ENCODE measurements around the gene LUZP2. TPM values are rescaled to one million over a fixed set of nuclear protein-coding genes. Genes with fewer than 3 reads are reported as not detected.

The LUZP2 gene
- total and polyA plus RNA-seq, 2 of the 8 experiments (the other 6 are each of a cell fraction or from before 2014, with no cell fraction given) = 0.79 to 1.5 TPM

DNA sequence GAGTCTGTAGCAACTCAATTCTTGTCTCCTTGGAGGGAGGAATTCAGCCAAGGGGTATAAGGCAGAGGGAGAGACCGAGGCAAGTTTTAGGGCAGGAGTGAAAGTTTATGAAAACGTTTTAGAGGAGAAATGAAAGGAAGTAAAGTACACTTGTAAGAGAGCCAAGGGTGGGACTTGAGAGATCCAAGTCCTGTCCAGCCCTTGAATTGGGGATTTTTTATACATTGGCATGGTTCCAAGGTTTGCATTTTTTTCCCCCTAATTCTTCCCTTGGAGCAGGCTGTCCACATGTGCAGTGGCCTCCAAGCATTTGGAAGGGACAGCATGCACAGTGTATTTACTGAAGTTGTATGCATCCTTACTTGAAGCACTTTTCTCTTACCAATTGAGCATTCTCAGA is 192.1 kb downstream of the LUZP2 start (continued):
- TF ChIP-seq, protein P1, sequence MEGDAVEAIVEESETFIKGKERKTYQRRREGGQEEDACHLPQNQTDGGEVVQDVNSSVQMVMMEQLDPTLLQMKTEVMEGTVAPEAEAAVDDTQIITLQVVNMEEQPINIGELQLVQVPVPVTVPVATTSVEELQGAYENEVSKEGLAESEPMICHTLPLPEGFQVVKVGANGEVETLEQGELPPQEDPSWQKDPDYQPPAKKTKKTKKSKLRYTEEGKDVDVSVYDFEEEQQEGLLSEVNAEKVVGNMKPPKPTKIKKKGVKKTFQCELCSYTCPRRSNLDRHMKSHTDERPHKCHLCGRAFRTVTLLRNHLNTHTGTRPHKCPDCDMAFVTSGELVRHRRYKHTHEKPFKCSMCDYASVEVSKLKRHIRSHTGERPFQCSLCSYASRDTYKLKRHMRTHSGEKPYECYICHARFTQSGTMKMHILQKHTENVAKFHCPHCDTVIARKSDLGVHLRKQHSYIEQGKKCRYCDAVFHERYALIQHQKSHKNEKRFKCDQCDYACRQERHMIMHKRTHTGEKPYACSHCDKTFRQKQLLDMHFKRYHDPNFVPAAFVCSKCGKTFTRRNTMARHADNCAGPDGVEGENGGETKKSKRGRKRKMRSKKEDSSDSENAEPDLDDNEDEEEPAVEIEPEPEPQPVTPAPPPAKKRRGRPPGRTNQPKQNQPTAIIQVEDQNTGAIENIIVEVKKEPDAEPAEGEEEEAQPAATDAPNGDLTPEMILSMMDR (IDR thresholded peaks at IDR 0.05; ENCODE audit: control extremely low read depth in 1 of 3, insufficient read depth in 1 of 3, low read depth in 1 of 3, low read length in 3 of 3) = no peak
- no peak for TF ChIP-seq ZNF274 (IDR thresholded peaks at IDR 0.05; ENCODE audit: borderline replicate concordance, extremely low read depth, low read length)
- TF ChIP-seq MAFK (IDR thresholded peaks at IDR 0.05; ENCODE audit: low read depth, low read length) = no peak

All from H1 (cell line).